HFF-Myc (cell line): ENCODE measurements around the gene CSNK1G3.
"Not testable (repeated sequence)": the region's sequence is repeated elsewhere in the genome, so short reads cannot be mapped to it uniquely, and the experiment has no call there.

Experiments used
- DNase-seq: peaks from one replicate; pipeline ENCODE4 v3.0.0-alpha.2; 2011; ENCODE audit warnings: low read depth; ENCODE audit errors: extremely low read depth
- H3K4me3 ChIP-seq: replicated peaks from 2 replicates; pipeline ENCODE4 v1.5.1; 2011; ENCODE audit warnings: low read depth, mild to moderate bottlenecking, control low read depth, low read length
- CTCF ChIP-seq: IDR thresholded peaks from 2 replicates; pipeline ENCODE4 v1.5.1; 2012; ENCODE audit warnings: mild to moderate bottlenecking, low read depth, low read length, control low read depth; ENCODE audit errors: missing control alignments

CSNK1G3 gene

GRCh38 chr5:123482258-123482657, 29.7 kb upstream of the CSNK1G3 start:
- no peak for TF ChIP-seq CTCF
- no peak for DNase-seq
- H3K4me3 ChIP-seq = no peak overlapping the region

GRCh38 chr5:123483446-123484077, 28.4 kb upstream of the CSNK1G3 start:
- TF ChIP-seq CTCF = no peak
- no peak overlapping the region for H3K4me3 ChIP-seq
- DNase-seq = no peak

GRCh38 chr5:123485275-123485674, 26.7 kb upstream of the CSNK1G3 start:
- no peak for DNase-seq
- H3K4me3 ChIP-seq = no peak overlapping the region
- no peak for TF ChIP-seq CTCF

GRCh38 chr5:123486951-123487655, 24.9 kb upstream of the CSNK1G3 start:
- DNase-seq = no peak
- no peak overlapping the region for H3K4me3 ChIP-seq
- TF ChIP-seq CTCF = no peak

- TF ChIP-seq CTCF = no peak
- no peak for DNase-seq
- H3K4me3 ChIP-seq = no peak overlapping the region
Observed at GRCh38 chr5:123490974-123491373, 21.0 kb upstream of the CSNK1G3 start.

GRCh38 chr5:123495211-123495610, 16.8 kb upstream of the CSNK1G3 start:
- DNase-seq, H3K4me3 ChIP-seq: not testable (repeated sequence)

- DNase-seq = no peak
- no peak for TF ChIP-seq CTCF
- no peak overlapping the region for H3K4me3 ChIP-seq
Observed at GRCh38 chr5:123496892-123497291, 15.1 kb upstream of the CSNK1G3 start.
